ENCODE data around the gene KLHL2. TPM values are rescaled to one million over a fixed set of nuclear protein-coding genes. Genes with fewer than 3 reads are reported as not detected.
"Not testable (repeated sequence)": the region's sequence is repeated elsewhere in the genome, so short reads cannot be mapped to it uniquely, and the experiment has no call there.

KLHL2 gene, protein sequence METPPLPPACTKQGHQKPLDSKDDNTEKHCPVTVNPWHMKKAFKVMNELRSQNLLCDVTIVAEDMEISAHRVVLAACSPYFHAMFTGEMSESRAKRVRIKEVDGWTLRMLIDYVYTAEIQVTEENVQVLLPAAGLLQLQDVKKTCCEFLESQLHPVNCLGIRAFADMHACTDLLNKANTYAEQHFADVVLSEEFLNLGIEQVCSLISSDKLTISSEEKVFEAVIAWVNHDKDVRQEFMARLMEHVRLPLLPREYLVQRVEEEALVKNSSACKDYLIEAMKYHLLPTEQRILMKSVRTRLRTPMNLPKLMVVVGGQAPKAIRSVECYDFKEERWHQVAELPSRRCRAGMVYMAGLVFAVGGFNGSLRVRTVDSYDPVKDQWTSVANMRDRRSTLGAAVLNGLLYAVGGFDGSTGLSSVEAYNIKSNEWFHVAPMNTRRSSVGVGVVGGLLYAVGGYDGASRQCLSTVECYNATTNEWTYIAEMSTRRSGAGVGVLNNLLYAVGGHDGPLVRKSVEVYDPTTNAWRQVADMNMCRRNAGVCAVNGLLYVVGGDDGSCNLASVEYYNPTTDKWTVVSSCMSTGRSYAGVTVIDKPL
- polyA plus RNA-seq (2013, experiment 1 of 2; ENCODE audit: insufficient read length), result 11.6 TPM
- 11.5 TPM for polyA plus RNA-seq (2013, experiment 2 of 2; ENCODE audit: insufficient read length)

DNA sequence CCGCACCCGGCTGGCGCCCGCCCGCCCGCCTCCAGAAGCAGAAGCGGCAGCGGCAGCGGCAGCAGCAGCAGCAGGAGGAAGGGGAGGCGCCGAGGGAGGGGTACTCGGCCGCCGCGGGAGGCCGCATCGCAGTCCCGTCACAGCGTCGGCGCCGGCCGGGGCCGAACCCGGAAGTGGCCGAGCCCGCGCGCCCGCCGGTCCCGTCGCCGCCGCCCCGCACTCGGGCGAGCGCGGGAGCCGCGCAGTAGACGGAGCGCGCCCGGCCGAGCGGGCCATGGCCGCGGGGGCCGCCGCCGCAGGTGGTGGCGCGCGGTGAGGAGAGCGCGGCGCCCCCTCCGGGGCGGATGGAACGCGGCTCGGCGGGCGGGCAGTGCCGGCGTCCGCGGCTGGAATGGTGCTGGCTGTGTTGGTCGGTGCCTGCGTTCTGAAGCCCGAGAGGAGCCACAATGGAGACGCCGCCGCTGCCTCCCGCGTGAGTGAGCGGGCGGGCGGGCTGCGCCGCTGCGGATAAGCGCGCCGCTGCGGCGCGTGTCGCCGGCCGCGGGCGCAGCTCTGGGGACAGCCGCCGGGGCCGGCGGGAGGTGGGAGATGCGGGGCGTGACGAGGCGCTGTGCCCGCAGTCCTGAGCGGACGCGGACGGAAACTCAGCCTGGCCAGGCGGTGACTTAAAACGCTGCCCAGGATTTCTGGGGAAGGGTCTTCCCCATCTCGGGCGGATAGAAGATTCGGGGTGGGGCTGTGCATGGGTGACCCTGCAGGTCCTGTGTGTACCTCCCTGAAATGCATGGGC, at the start of gene KLHL2:
Gene KLHL2 (plus strand): TSS at position 131 of the 790 bp plus-strand sequence. CDS start 316 bp downstream, at position 447.
- peak; percentile 71 for DNase-seq

DNA sequence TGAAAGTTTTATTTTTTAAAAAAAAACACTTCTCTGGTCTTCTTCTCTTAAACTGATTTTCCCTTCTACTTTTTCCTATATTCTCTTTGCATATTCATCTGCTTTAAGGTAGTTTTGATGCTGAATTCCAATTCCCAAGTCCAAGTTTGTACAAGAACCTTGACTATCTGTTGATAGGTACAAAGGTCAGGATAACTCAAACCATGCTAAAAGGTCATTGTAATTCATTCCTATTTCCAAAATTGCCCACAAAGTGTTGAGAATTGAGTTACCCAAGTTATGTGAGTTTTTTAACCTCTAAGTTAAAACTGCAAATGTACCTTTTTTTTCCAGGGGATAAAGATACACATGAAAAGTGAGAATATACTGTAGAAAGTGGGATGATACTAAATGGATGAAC, 48.6 kb upstream of the KLHL2 start:
- DNase-seq, result no peak

DNA sequence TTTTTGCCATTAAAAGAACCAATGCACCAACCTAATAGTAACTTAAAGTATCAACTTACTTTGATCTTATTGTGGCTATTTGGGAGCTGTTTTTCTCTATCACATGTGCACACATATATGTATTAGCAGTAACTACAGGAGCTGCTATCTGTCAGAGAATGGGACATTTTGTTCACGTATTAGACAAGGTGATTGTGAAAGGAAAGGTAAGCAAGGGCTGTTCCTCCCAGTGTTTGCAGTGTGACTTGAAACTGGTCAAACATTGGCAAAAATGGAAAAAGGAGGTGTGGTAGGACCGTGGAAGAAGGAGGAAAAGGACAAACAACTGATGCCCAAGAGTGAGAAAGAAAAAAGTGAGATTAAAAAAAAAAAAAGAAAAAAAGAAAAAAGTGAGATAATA, 43.1 kb upstream of the KLHL2 start:
- DNase-seq, result no peak

DNA sequence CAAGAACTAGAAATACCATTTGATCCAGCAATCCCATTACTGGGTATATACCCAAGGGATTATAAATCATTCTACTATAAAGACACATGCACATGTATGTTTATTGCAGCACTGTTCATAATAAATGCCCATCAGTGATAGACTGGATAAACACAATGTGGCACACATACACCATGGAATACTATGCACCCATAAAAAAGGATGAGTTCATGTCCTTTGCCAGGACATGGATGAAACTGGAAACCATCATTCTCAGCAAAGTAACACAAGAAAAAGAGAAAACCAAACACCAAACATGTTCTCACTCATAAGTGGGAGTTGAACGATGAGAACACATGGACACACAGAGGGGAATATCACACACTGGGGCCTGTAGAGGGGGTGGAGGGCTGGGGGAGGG, 40.5 kb upstream of the KLHL2 start:
- DNase-seq, result not testable (repeated sequence)

DNA sequence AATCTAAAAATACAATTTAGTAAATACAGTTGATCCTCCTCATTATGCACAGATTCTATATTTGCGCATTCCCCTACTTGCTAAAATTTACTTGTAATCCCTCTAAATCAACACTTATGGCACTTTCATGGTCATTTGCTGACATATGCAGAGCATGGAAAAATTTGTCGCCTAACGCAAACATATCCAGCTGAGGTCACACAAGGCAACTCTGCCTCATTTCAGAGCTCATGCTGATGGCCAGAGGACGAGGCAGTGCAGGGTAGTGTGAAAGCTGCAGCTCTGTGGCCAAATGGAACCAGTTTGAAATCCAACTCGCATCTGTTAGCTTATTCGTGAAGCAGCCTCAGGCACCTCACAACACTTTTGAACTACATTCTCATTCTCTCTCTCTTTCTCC, 39.7 kb upstream of the KLHL2 start:
- no peak for DNase-seq

DNA sequence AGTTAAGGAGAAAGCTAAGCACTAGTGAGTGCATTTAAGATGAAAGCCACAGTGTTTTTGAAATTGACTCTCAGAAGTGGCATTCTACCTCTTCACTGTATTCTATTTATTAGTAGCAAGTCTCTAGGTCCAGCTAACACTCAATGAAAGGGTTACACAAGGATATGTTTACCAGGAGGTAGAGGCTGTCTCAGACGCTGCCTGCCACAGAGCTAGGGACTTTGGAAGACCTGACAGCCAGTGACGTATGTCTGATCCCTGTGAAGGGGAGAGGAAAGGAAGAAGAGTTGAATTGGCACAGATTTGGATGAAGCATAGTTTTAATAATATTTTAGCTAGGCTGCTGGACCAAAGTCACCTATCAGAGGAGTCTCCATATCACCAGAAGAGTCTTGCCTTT, 36.5 kb upstream of the KLHL2 start:
- no peak for DNase-seq

DNA sequence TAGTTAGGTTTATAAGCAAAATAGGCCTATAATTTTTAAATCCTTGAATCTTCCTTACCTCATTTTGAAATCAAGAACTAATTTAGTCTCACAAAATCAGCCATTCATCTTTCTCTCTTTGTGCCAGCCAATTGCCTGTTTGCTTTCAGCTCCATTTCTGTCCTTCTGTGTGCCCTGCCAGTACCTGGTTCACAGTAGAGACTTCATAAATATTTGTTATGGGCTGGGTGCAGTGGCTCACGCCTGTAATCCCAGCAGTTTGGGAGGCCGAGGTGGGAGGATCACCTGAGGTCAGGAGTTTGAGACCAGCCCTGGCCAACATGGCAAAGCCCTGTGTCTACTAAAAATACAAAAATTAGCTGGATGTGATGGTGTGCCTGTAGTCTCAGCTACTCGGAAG, 31.9 kb upstream of the KLHL2 start:
- DNase-seq, result not testable (repeated sequence)

DNA sequence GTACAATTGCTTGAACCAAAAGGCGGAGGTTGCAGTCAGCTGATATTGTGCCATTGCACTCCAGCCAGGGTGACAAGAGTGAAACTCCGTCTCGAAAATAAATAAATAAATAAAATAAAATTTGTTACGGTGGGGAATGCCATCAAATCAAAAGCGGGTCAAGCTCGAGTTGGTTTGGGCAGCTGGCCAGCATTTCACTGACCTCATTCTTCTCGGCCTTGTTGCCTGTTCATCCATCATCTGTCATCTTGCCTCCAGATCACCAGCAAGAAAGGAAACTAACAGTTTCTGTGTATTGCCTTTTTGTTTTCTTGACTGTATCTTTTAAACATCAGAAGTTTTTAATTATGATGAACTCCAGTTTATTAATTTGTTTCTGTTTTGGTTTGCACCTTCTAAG, 31.5 kb upstream of the KLHL2 start:
- DNase-seq, result no peak

DNA sequence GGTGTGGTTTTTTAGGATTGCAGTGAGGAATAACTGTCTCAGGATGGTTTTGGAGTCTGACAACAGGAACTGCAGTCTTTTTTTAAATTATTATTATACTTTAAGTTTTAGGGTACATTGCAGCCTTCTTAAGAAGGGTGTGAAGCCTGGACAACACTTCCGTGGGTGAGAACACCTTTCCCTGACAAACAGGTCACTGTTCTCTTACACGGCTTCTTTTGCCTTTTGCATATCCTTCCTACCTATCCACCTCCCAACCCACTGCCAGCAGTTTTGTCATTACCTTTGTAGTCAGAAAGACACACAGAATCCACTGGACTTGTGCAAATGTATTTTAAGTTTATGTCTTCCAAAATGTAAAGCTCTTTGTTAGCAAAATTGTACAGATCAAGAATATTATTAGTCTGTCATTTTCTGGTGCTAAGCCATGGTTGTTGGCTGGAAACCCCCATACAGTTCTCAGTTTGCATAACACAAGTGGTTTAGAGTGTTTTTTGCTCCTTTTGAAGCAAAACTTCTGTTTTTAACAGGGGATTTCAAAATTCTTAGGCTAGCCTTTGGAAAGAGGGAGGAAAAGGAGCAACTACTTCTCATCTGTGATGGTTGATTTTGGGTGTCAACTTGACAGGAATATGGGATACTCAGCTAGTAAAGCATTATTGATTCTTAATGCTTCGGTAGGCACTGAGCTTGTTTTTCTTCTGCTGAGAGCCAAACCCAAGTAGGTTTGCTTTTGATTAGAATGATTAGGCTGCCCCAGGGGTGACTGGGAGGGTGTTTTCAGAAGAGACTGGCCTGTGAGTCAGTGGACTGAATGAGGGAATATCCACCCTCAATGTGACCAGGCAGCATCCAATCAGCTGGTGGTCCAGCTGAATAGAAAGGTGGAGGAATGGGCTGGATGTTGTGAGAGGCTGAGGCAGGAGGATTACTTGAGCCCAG, 29.4 kb upstream of the KLHL2 start:
- DNase-seq, result no peak

DNA sequence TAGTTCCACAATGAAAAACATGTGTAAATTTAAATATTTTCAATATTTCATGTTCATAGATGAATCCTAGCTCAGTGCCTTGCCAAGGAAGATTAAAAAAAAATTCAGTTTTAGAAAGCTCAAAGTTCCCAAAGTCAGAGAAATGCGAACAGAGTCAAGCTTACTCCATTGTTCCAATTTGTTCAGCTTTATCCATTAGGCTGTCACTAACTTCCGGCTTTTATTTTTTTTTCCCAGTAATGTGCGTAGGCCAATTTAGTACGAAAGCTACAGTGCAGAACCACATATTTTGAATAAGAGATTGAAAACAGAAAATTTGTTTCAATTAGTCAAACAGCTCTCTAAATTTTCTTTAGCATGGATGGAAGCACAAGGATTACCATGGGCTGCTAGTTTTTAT, 23.1 kb upstream of the KLHL2 start:
- no peak for DNase-seq

DNA sequence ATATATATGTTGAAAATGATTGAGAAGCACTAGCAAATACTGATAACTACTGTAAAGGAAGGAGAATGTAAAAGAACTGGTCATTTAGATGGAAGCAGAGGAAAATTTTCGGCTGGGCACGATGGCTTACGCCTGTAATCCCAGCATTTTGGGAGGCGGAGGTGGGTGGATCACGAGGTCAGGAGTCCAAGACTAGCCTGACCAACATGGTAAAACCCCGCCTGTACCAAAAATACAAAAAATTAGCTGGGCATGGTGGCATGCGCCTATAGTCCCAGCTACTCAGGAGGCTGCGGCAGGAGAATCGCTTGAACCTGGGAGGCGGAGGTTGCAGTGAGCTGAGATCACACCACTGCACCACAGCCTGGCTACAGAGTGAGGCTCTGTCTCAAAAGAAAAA, 22.4 kb upstream of the KLHL2 start:
- DNase-seq, result not testable (repeated sequence)

DNA sequence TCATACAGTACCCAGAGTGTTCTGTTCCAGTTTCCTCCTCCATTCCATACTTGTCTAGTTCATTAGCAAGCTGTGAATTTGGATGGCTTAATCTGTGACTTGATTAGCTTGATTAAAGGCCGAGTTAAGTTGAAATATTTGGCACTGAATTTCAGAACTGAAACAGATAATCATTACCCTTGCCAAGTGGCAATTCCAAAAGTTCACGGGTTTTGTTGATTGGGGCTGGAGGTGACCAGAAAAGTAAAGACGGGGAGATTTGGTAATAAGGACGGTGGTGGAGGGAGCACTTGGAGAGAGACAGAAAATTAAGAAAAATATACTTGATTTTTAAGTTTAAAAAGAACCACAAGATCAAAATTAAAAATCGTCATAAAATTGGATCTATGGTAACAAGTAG, 21.9 kb upstream of the KLHL2 start:
- no peak for DNase-seq

DNA sequence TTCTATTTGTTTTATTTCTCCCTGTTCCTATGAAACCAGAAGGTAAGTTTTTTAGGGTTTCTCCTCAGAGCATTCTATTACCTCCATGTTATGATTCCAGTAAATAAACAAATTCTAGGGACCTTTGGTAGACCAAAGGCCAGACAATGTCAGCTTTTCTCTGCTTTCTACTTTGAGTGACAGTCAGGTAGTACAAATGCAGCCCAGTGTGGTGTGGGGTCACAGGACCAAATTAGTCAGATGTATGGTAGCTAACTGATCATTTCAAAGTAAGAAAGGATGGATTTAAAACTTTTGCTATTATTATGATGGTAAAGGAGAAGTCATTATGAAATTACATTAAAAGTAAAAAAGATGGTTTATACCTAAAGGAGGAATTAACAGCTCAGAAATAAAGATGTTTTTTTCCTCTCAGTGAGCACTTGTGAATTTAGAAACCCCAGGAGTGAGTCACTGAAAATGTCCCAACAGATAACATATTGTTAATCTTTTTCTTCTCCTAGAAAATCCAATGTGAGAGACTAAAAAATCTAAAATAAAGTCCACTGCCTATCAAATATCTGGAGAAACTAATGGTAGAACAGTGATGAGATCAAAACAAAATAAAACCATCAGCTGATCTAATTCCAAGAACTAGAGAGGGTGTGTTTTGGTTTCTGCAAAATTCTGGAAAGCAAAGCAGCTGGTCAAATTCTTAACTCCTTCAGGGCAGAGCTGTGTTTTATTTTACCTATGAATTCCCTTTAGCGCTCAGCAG, 16.6 kb upstream of the KLHL2 start:
- DNase-seq, result no peak

DNA sequence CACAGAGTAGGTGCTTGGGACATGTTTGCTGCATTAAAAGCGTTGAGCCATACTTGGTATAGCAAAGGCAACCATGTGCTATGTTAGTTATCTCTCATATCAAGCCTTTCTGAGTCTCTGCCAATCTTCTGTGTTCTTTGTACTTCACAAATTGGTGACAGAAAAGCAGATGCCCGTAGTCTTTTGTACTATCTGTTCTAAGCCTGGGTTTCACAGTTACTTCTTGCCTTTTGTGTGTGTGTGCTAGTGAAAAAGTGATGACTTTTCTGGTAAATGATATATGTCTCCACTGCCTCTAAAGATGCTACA, 16.1 kb upstream of the KLHL2 start:
- no peak for DNase-seq

DNA sequence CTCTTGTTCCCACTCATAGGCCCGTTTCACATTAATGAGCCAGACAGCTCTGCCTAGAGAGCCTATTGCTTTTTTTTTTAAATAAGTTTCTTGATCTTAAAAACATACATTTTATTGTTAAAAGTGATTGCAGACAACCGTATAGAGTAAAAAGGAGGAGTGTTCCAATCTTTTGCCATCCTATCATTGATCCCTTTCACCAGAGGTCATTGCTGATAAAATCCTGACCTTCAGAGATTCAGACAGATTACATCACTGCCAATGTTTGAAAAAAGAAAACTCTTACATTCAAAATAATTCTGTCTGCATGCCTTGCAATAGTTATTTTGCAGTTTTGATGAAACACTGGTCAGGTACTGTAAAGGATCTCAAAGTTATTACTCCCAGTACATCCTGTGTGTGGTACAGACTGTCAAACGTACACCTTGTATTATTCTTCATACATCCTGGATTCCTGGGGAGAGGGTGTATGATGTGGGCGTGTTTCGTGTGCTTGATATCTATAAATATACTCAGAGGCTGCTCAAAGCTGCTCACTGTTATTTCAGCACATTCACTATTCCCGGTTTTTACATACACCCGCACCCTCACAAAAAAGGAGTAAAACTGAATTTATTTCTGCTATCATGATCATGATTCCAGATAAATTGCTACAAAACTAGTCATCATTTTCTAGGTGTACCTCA, 15.4 kb upstream of the KLHL2 start:
- DNase-seq, result no peak

DNA sequence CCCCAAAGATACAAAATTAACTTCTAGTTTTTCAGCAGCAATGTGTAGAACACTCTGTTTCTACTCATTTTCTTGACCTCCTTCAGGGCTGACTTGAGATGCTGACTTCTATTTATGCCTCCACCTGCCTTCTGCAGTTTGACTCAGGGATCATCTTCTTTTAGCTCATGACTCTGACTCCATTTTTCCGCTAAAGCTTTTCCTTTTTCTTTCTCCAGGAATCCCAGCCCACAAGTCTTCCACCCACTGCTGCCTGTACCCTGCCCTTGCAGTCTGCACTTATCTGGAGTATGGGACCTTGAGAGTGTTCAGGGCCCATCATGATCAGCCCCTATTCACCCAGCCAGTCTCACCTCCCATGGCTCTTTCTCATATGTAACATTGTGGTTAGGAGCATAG, 14.9 kb upstream of the KLHL2 start:
- DNase-seq, result no peak

DNA sequence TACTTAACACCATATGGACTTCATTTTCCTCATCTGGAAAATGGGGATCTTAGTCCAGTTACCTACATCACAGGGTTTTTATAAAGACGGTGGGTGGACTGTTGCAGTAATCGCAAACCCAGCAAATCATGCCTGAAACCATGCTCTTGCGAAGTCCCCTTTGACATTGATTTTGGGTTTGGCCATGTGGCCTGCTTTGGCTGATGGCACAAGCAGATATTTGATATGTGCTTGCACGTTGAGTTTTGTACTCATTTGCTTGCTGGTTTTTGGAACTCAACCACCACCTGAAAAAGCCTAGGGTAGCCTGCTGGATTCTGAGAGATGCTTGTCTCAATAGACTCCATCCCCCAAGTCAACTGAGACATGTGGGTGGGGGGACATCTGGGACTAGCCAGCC, 14.4 kb upstream of the KLHL2 start:
- no peak for DNase-seq

DNA sequence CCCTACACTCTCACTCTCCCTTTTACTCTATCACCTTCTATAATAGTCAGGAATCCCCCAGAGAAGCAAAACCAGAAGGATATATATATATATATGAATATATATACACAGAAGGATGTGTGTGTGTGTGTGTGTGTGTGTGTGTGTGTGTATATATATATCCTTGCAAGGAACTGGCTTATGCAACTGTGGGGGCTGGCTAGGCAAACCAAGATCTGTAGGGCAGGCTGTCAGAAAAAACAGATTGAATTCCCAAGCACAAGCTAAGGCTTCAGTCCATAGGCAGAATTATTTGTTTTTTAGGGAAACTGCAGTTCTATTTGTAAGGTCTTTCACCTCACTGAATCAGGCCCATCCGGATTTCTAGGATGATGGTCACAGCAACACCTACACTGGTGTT, 13.0 kb upstream of the KLHL2 start:
- no peak for DNase-seq

DNA sequence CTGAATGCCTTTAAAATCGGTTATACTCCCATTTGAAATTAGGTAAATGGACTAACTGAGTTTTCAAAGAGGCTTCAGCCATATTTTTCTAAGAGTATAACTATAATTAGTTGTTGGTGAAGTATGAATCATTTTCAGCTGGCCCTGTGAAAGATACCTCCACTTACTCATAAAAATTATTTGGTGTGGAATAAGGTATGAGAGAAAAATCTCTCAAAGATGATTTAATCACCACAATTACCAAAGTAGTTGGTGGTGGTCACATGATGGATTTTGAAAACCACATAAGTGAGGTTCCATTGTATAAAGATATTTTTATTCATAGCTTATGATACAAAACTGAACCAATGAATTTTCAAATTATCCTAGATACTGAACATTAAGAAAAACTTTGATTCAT, 9.0 kb upstream of the KLHL2 start:
- DNase-seq, result peak; percentile 41

DNA sequence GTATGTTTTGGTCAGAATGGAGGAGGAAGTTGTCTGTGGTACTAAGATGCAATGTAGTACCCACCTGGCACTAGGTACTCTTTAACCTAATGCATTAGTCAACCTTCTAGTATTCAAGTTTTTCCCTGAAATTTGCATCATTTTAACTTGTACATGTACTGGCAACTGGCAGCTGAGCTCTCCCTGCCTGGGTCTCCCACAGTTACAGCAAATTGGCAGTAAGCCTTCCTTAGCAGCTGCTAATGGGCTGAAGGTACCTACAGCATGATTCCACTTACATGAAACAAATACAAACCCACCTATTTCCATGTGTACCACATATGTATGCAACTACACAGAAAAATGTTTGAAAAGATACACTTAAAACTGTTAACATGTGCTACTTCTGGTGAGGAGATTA, 8.1 kb upstream of the KLHL2 start:
- no peak for DNase-seq

DNA sequence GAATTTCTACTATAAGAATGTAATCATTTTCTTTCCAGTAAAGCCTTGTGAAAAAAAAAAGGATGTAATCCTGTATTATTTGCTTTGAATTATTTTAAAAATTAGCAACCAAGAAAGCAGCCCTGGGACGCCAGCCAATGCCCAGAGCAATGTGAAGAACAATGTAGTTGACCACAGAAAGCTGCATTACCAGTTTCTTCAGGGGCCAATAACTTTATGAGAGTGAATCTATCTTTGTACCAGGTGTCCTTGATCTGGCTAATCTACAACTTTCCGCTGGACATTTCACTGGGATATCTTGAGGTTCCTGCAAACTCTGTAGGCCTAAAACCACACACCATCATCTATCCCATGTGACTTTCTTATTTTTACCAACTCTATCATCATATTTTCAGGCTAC, 7.6 kb upstream of the KLHL2 start:
- DNase-seq, result peak; percentile 49

Measured in fibroblast of skin of abdomen (primary cell).